Retina (tissue), 1 donor: ENCODE measurements around the gene LRRC41.
"Not testable (repeated sequence)": the region's sequence is repeated elsewhere in the genome, so short reads cannot be mapped to it uniquely, and the experiment has no call there.

Source experiments
- DNase-seq: peaks from one replicate; pipeline ENCODE4 v3.0.0-alpha.2; 2016

The LRRC41 gene

GRCh38 chr1:46241733-46242132 is 61.7 kb downstream of the LRRC41 start:
- DNase-seq: not testable (repeated sequence)

DNA sequence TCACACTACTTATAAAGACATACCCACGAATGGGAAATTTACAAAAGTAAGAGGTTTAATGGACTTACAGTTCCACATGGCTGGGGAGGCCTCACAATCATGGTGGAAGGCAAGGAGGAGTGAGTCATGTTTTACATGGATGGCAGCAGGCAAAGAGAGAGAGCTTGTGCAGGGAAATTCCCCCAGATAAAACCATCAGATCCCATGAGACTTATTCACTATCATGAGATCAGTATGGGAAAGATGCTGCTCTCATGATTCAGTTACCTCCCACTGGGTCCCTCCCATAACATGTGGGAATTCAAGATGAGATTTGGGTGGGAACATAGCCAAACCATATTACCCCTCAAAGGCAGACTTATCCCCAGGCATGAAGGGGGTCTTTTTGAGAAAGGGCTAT is 64.6 kb downstream of the LRRC41 start:
- DNase-seq: not testable (repeated sequence)

- DNase-seq: no peak
These were observed 66.5 kb downstream of the LRRC41 start for GRCh38 chr1:46236882-46237281.

GRCh38 chr1:46231231-46231630 is 72.2 kb downstream of the LRRC41 start:
- not testable (repeated sequence) for DNase-seq
